NCI-H2029 (cell line): ENCODE data around the gene IRF2BPL.

Source experiments
- DNase-seq: peaks from one replicate; lab custom pipeline; 2025; lab: John Stamatoyannopoulos, UW

Gene IRF2BPL

GRCh38 chr14:77009014-77009413 lies 19.5 kb downstream of the IRF2BPL start:
- DNase-seq, result no peak

- no peak for DNase-seq
Measured at GRCh38 chr14:77008541-77008940, 20.0 kb downstream of the IRF2BPL start.

- peak; percentile 64 for DNase-seq
Measured at GRCh38 chr14:77007975-77008421, 20.5 kb downstream of the IRF2BPL start.

DNA sequence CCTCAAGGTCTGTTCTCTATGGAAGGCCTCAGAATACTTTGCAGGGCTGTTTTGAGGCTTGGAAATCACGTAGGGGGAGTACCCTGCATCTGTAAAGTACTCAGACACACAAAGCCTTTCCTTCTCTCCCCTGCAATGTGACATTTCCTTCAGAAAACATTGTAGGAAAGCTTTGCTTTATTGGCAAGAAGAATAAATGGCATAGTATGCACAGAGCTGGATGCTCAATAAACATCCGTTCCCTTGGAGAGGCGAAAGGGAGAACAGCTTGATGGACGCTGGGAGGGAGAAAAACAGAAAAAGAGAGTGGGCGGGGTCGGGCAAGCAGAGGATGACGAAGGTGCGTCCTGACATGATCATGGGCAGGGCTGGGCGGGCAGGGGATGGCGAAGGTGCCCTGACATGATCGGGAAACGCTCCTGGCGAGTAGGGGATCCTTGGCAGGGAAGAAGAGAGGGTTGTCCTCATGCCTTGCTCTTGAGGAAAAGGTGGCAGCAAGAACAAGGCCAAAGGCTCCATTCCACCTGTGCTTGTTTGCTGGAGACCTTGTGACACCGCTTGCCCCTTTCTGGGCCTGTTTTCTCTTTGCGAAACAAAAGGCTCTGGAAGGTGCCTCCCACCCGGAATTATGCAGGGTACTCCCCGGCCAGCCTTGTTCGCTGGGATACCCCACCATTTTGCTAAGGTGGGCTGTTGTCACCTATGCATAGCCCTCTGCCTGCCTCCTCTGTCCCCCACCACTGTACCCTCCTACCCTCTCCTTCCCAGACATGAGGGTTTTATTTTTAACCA lies 21.1 kb downstream of the IRF2BPL start:
- DNase-seq, result peak; percentile 25

DNA sequence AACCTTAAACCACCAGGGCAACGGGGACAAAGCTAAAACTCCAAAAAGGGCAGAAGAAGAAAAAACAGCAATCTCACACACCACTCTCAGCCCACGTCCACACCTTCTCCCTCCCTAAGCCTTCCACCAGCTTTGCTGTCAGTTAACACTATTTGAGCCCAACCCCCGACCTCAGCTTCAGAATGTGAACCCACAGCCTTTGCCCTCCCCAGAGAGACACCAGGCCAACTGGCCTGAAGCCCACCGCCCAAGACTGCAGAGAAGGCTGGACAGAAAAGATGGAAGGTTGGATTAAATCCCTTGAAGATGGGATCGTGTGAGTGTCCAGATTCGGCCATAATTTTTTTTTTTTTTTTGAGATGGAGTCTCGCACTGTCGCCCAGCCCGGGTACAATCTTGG lies 22.4 kb downstream of the IRF2BPL start:
- DNase-seq, result no peak

GRCh38 chr14:77005559-77005958 lies 22.9 kb downstream of the IRF2BPL start:
- DNase-seq, result no peak

GRCh38 chr14:77004711-77005460 lies 23.6 kb downstream of the IRF2BPL start:
- no peak for DNase-seq

DNA sequence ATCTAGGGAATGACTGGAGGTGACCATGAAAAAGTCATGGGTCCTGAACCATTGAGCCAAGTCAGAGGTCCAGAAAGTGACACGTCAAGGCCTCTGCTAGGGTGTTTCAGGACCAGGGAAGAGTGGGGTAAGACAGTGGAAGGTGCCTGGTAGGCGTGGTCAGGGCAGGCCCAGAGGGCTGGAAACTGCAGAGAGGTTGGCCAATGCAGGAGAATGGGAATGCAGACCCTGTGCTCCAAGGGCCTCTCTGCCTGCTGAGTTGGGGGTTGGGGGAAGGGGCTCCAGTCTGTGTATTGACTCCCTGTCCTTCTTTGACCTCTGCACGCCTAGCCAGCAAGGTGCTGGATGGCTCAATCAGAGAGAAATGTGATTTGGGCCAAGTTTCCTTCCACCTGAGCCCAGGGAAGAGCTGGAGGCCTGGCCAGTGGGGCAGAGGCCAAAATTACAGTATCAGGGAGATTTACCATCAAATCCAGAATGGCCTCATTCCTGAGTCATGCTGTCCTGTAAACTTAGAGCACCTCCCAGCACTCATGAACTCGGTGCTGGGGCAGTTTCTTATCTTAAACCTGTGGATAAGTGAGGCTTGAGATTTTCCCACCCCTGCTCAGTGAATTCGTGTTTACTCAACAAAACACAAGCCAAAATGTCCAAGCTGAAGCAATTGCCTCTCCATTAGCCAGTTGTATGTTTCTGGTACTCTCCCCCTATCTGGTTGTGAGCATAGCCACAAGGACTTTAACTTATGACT lies 24.4 kb downstream of the IRF2BPL start:
- no peak for DNase-seq

DNA sequence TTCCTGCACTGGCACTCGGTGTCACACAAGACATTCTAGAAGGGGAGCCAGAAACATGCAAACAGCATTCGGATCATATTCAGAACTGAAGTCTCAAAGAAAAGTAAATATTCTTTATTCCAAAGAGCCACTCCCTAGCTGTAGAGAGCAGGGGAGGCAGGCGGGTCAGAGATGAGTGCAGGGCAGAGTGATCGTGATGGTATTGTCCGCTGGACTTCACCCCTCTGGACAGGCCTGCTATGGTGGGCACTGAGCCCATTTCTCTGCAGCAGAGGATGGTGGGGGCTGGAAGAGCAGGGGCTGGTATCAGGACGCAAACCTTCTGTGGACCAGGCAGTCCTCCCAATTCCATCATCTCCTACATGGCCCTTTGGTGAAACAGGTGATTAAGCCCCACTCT lies 25.6 kb downstream of the IRF2BPL start:
- DNase-seq, result no peak

- no peak for DNase-seq
Measured at GRCh38 chr14:77002335-77002734, 26.2 kb downstream of the IRF2BPL start.

DNA sequence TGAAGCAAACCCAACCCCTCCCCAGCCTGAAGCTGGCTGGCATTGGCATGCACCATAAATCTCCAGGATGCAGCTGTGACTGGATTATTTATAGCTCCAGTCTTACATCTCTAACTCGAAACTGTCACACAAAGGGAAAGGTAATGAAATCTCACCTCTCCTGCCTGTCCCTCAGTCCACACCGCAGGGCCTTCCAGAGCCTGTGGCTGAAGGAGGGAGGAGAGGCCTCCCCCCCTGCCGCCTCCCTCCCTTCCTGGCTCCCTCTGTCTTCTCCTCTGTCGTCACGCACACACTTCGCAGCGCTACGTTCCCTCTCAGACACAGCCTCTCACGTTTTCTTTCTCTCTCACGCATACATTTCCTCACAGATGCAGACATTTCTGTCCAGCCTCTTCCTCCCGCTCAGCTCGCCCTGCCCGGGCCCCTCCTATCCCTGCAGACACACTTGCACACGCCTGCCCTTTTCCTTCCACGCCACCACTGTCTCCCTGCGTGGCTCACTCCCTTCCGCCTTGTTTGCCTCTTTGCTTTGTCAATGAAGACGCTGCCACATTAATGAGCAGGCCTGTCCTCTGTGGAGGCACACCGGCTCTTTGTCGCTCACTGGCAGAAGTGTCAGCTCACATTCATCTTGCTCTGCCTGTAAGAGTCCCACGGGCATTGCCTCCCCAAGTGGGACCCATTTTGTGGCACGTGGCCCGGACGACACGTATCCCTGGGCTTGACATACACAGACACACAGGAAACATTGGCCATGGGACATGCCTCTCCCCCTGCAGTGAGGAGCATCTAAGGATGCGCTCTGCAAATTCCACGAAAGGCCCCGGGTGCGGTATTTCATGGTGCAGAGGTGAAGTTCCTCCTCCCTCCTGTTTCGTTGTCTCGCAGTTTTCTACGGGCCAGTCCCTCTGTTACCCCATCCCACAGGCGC lies 27.9 kb downstream of the IRF2BPL start:
- DNase-seq, result no peak

- no peak for DNase-seq
Measured at GRCh38 chr14:76998910-76999309, 29.6 kb downstream of the IRF2BPL start.

GRCh38 chr14:76997257-76997970 lies 31.1 kb downstream of the IRF2BPL start:
- DNase-seq, result no peak

- DNase-seq, result no peak
Measured at GRCh38 chr14:76996563-76997146, 31.9 kb downstream of the IRF2BPL start.

GRCh38 chr14:76995279-76996035 lies 33.1 kb downstream of the IRF2BPL start:
- no peak for DNase-seq

DNA sequence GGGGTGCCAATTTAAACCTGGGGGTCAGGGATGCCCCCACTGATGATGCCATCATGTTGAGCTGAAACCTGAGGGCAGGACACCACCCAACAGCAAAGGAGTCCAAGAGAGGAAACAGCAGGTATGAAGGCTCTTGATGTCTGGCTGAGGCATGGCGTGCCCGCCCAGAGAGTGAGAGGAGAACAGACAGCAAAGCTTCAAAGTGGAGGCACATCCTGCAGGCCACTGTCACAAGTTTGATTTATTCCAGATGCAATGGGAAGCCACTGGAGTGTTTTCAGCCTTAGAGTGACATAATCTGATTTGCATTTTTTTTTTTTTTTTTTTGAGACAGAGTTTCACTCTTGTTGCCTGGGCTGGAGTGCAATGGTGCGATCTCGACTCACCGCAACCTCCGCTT lies 34.8 kb downstream of the IRF2BPL start:
- no peak for DNase-seq

GRCh38 chr14:76990084-76990483 lies 38.4 kb downstream of the IRF2BPL start:
- DNase-seq, result no peak

GRCh38 chr14:76987956-76988520 lies 40.5 kb downstream of the IRF2BPL start:
- no peak for DNase-seq

DNA sequence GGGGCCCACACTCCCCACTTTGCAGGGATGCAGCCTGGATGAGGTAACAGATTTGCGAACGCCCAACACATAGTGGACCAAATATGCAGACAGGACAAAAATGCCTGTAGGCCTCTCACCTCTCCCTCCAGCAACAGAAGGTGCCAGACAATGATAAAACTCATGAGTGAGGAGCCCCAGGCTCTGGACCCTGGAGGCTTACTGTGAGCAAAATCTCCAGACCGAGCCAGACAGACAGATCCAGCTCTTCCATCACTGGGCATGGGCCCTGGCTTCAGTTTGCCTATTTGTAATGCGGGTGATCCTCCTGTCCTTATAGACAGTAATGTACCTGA lies 42.3 kb downstream of the IRF2BPL start:
- DNase-seq, result no peak
